ENCODE results near the gene CLCNKA. TPM values are rescaled to one million over a fixed set of nuclear protein-coding genes. Genes with fewer than 3 reads are reported as not detected.
"Not testable (repeated sequence)": the region's sequence is repeated elsewhere in the genome, so short reads cannot be mapped to it uniquely, and the experiment has no call there.

The CLCNKA gene
- total and polyA plus RNA-seq, 4 donors: not detected

- not testable (repeated sequence) for DNase-seq (ENCODE audit: low spot score); H3K36me3 ChIP-seq (ENCODE audit: control insufficient read depth in 4 of 4, insufficient read depth in 3 of 4, low read depth in 1 of 4, low read length in 3 of 4); H3K27me3 ChIP-seq (ENCODE audit: control insufficient read depth in 4 of 4, insufficient read depth in 4 of 4, low read length in 3 of 4); H3K4me3 ChIP-seq (ENCODE audit: low read depth in 1 of 3, low read length in 3 of 3); H3K9ac ChIP-seq (ENCODE audit: low read depth in 1 of 2, low read length in 2 of 2); H3K9me3 ChIP-seq (ENCODE audit: control insufficient read depth in 4 of 4, low read length in 3 of 4); H3K27ac ChIP-seq (ENCODE audit: low read depth in 1 of 2, low read length in 2 of 2); H3K4me1 ChIP-seq (ENCODE audit: control insufficient read depth in 4 of 4, insufficient read depth in 4 of 4, low read length in 3 of 4)
- 91% methylated on average over 10 of the region's 11 CpGs for WGBS
Observed at GRCh38 chr1:16036461-16036860, 14.6 kb downstream of the CLCNKA start.

- TF ChIP-seq HNF4G (IDR thresholded peaks at IDR 0.05): no peak
- no peak for TF ChIP-seq CTCF (IDR thresholded peaks at IDR 0.05; ENCODE audit: low read depth, low read length, missing input control)
- TF ChIP-seq TAF1 (conservative IDR thresholded peaks at IDR 0.05): no peak
- TF ChIP-seq RAD21 (IDR thresholded peaks at IDR 0.05): no peak
- no peak for TF ChIP-seq MAX (IDR thresholded peaks at IDR 0.05)
- TF ChIP-seq ATF3 (IDR thresholded peaks at IDR 0.05): no peak
- no peak for TF ChIP-seq YY1 (IDR thresholded peaks at IDR 0.05)
- TF ChIP-seq REST (IDR thresholded peaks at IDR 0.05): no peak
- WGBS: 79% methylated on average over 4 of the region's 4 CpGs
Observed at GRCh38 chr1:16038620-16038912, 16.7 kb downstream of the CLCNKA start.

GRCh38 chr1:16039871-16040270, 18.0 kb downstream of the CLCNKA start:
- H3K36me3 ChIP-seq (ENCODE audit: control insufficient read depth in 4 of 4, insufficient read depth in 3 of 4, low read depth in 1 of 4, low read length in 3 of 4); DNase-seq (ENCODE audit: low spot score); H3K4me1 ChIP-seq (ENCODE audit: control insufficient read depth in 4 of 4, insufficient read depth in 4 of 4, low read length in 3 of 4); H3K9me3 ChIP-seq (ENCODE audit: control insufficient read depth in 4 of 4, low read length in 3 of 4); H3K27ac ChIP-seq (ENCODE audit: low read depth in 1 of 2, low read length in 2 of 2); H3K9ac ChIP-seq (ENCODE audit: low read depth in 1 of 2, low read length in 2 of 2); H3K27me3 ChIP-seq (ENCODE audit: control insufficient read depth in 4 of 4, insufficient read depth in 4 of 4, low read length in 3 of 4); H3K4me3 ChIP-seq (ENCODE audit: low read depth in 1 of 3, low read length in 3 of 3): not testable (repeated sequence)
- WGBS: 66% methylated on average over 7 of the region's 8 CpGs

More at GRCh38 chr1:16038620-16038912, 16.7 kb downstream of the CLCNKA start:
- H3K9ac ChIP-seq (ENCODE audit: low read depth in 1 of 2, low read length in 2 of 2): no peak overlapping the region
- H3K36me3 ChIP-seq (ENCODE audit: control insufficient read depth in 4 of 4, insufficient read depth in 3 of 4, low read depth in 1 of 4, low read length in 3 of 4): no peaks in the 10 kb centered on the region
- no peak for DNase-seq (ENCODE audit: low spot score)
- H3K4me3 ChIP-seq (ENCODE audit: low read depth in 1 of 3, low read length in 3 of 3): no peak overlapping the region
- no peak overlapping the region for H3K27ac ChIP-seq (ENCODE audit: low read depth in 1 of 2, low read length in 2 of 2)
- no peaks in the 10 kb centered on the region for H3K27me3 ChIP-seq (ENCODE audit: control insufficient read depth in 4 of 4, insufficient read depth in 4 of 4, low read length in 3 of 4)
- H3K4me1 ChIP-seq (ENCODE audit: control insufficient read depth in 4 of 4, insufficient read depth in 4 of 4, low read length in 3 of 4): no peaks in the 10 kb centered on the region
- H3K9me3 ChIP-seq (ENCODE audit: control insufficient read depth in 4 of 4, low read length in 3 of 4): no peaks in the 10 kb centered on the region
